ENCODE measurements around the gene CCDC3. TPM values are rescaled to one million over a fixed set of nuclear protein-coding genes. Genes with fewer than 3 reads are reported as not detected.
"Not testable (repeated sequence)": the region's sequence is repeated elsewhere in the genome, so short reads cannot be mapped to it uniquely, and the experiment has no call there.

CCDC3 gene
- total RNA-seq, 1 donor from 2014 or later, result under 0.01 TPM

- no peak for DNase-seq (ENCODE audit: low read depth)
Measured at GRCh38 chr10:13000431-13000830, 1.1 kb downstream of the CCDC3 start.

GRCh38 chr10:12999849-13000248 lies 1.7 kb downstream of the CCDC3 start:
- DNase-seq (ENCODE audit: low read depth), result no peak

GRCh38 chr10:12995425-12995861 lies 6.1 kb downstream of the CCDC3 start:
- DNase-seq (ENCODE audit: low read depth), result no peak

- no peak for DNase-seq (ENCODE audit: low read depth)
Measured at GRCh38 chr10:12993595-12993994, 7.9 kb downstream of the CCDC3 start.

- no peak for DNase-seq (ENCODE audit: low read depth)
Measured at GRCh38 chr10:12985347-12985746, 16.2 kb downstream of the CCDC3 start.

GRCh38 chr10:12984165-12984747 lies 17.3 kb downstream of the CCDC3 start:
- DNase-seq (ENCODE audit: low read depth), result no peak

GRCh38 chr10:12983568-12983967 lies 17.9 kb downstream of the CCDC3 start:
- DNase-seq (ENCODE audit: low read depth), result not testable (repeated sequence)

GRCh38 chr10:12981570-12981969 lies 19.9 kb downstream of the CCDC3 start:
- DNase-seq (ENCODE audit: low read depth), result no peak

- DNase-seq (ENCODE audit: low read depth), result no peak
Measured at GRCh38 chr10:12980713-12981306, 20.7 kb downstream of the CCDC3 start.

GRCh38 chr10:12980102-12980661 lies 21.3 kb downstream of the CCDC3 start:
- DNase-seq (ENCODE audit: low read depth), result no peak

GRCh38 chr10:12978891-12979290 lies 22.6 kb downstream of the CCDC3 start:
- no peak for DNase-seq (ENCODE audit: low read depth)

- DNase-seq (ENCODE audit: low read depth), result no peak
Measured at GRCh38 chr10:12975906-12976305, 25.6 kb downstream of the CCDC3 start.

- no peak for DNase-seq (ENCODE audit: low read depth)
Measured at GRCh38 chr10:12975266-12975665, 26.2 kb downstream of the CCDC3 start.

- DNase-seq (ENCODE audit: low read depth), result no peak
Measured at GRCh38 chr10:12974491-12975199, 26.9 kb downstream of the CCDC3 start.

- no peak for DNase-seq (ENCODE audit: low read depth)
Measured at GRCh38 chr10:12974078-12974477, 27.4 kb downstream of the CCDC3 start.

GRCh38 chr10:12973149-12973718 lies 28.3 kb downstream of the CCDC3 start:
- DNase-seq (ENCODE audit: low read depth), result no peak

GRCh38 chr10:12972146-12972545 lies 29.4 kb downstream of the CCDC3 start:
- DNase-seq (ENCODE audit: low read depth), result no peak

GRCh38 chr10:12971001-12971788 lies 30.3 kb downstream of the CCDC3 start:
- DNase-seq (ENCODE audit: low read depth), result no peak

- no peak for DNase-seq (ENCODE audit: low read depth)
Measured at GRCh38 chr10:12969951-12970350, 31.6 kb downstream of the CCDC3 start.

GRCh38 chr10:12966067-12966466 lies 35.4 kb downstream of the CCDC3 start:
- no peak for DNase-seq (ENCODE audit: low read depth)

GRCh38 chr10:12965571-12965970 lies 35.9 kb downstream of the CCDC3 start:
- DNase-seq (ENCODE audit: low read depth), result no peak

GRCh38 chr10:12962556-12962955 lies 39.0 kb downstream of the CCDC3 start:
- DNase-seq (ENCODE audit: low read depth), result no peak
